Uterus (tissue), 4 donors: Measurements from ENCODE around the gene P3H4. TPM values are rescaled to one million over a fixed set of nuclear protein-coding genes. Genes with fewer than 3 reads are reported as not detected.
A peak's percentile ranks its signal among the peaks of the same experiment; 100 is the strongest.
"Not testable (repeated sequence)": the region's sequence is repeated elsewhere in the genome, so short reads cannot be mapped to it uniquely, and the experiment has no call there.

Source experiments
- DNase-seq, 2 donors: peaks; one replicate each; pipeline ENCODE4 v3.0.0-alpha.2; 2019 to 2020
- H3K27ac ChIP-seq, 2 donors: fragments of 200-600 bp; sonication (generic); 1 replicate in 1 of 2; 2 replicates in 1 of 2; pipeline ENCODE4 v1.5.1; 2016 to 2018
- H3K27me3 ChIP-seq, 2 donors: fragments of 200-600 bp; sonication (generic); one replicate each; pipeline ENCODE4 v1.5.1; 2018 to 2019; ENCODE audit warnings: control low read depth in 1 of 2
- H3K36me3 ChIP-seq, 2 donors: fragments of 200-600 bp; sonication (generic); one replicate each; pipeline ENCODE4 v1.5.1; 2019; ENCODE audit warnings: control low read depth in 1 of 2
- H3K4me1 ChIP-seq, 2 donors: fragments of 200-600 bp; sonication (generic); one replicate each; pipeline ENCODE4 v1.5.1; 2018 to 2019; ENCODE audit warnings: control low read depth in 1 of 2
- H3K4me3 ChIP-seq, 2 donors: fragments of 200-600 bp; sonication (generic); 1 replicate in 1 of 2; 2 replicates in 1 of 2; pipeline ENCODE4 v1.5.1; 2018 to 2019; ENCODE audit warnings: mild to moderate bottlenecking in 1 of 2
- H3K9me3 ChIP-seq, 2 donors: fragments of 200-600 bp; sonication (generic); one replicate each; pipeline ENCODE4 v1.5.1; 2019; ENCODE audit warnings: control low read depth in 1 of 2
- POLR2A ChIP-seq, 2 donors: fragments of 450-650 bp; IDR thresholded peaks; one replicate each; pipeline ENCODE4 v1.6.1; 2016; ENCODE audit warnings: antibody characterized with exemption in 2 of 2, mild to moderate bottlenecking in 1 of 2, moderate library complexity in 1 of 2
- intact Hi-C: fragments of 100-400 bp; cut with DNase I; formaldehyde crosslinking; loops from one replicate; pipeline ENCODE4 v1.15.1; 2023; ENCODE audit warnings: low total_unique reads
- total RNA-seq, 4 donors: library from RNA; depleted of rRNA in 3 of 4; stranded (reverse); fragments of >200 nt in 3 of 4; gene quantifications; one replicate each; pipeline versions ENCODE4 v1.1.0 to v1.2.4, GENCODE V29; 2014 to 2023
- TF ChIP-seq, protein P1 (sequence below), 4 experiments: fragments of 200-600 bp in 2 of 4; fragments of 450-650 bp in 2 of 4; sonication (generic) in 2 of 4; IDR thresholded peaks; one replicate each; pipeline ENCODE4 v1.5.1; 2016 to 2019; ENCODE audit warnings: antibody characterized with exemption in 4 of 4, mild to moderate bottlenecking in 2 of 4, moderate library complexity in 1 of 4
- donor health status: DM: yes; HTN: yes; CAD: no.

P3H4 gene
- total RNA-seq, 4 donors from 2014 or later, result 10.0 to 67.0 (median 35.1) TPM

DNA sequence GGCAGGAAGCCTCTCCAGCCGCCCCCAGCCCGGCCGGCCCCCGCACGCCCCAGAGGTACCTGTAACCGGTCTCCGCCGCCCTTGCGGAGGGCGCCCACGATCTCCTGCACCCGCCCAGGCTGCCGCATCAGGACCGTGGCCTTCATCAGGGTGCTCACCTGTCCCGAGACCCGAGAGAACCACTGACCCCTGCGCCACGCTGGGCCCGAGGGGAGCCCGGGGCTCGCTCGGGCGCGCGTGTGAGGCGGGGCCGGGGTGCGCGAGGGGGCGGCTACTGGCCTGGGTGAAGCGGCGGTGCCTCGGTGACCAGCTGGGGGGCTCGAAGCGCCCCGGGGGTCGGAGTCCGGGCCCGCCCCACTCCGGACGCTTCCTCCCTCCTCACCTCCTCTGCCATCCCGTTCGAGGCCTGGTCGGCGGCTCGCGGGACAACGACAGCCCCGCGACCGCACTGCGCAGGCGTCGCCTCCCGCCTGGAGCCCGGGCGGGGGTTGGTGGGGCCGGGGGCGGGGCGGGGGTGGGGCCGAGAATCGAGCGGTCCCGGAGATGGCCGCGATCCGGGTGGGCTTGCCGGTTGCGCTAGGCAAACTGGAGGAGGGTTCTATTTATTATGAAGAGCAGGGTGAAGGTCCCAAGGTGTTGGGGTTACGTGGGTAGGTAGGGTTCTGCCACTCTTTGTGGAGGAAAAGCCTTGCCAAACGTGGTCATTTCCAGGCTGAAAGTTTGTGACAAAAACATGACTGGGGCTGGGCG lies 24.2 kb upstream of the P3H4 start, which contains the start of gene NT5C3B:
Gene NT5C3B (minus strand): TSS at position 433 of the 750 bp plus-strand sequence. CDS start 39 bp downstream, at position 394.
- Histone ChIP-seq H3K4me1 (no peaks in the 10 kb centered on the region), H3K36me3 (no peaks in the 10 kb centered on the region), H3K27me3 (no peaks in the 10 kb centered on the region), H3K9me3 (no peaks in the 10 kb centered on the region), H3K27ac (peak within 1 kb of the TSS; percentile 84 to 87), H3K4me3 (peak within 1 kb of the TSS; percentile 70 to 79)
- peak; percentile 52 to 68 for DNase-seq
- TF ChIP-seq, protein P1, sequence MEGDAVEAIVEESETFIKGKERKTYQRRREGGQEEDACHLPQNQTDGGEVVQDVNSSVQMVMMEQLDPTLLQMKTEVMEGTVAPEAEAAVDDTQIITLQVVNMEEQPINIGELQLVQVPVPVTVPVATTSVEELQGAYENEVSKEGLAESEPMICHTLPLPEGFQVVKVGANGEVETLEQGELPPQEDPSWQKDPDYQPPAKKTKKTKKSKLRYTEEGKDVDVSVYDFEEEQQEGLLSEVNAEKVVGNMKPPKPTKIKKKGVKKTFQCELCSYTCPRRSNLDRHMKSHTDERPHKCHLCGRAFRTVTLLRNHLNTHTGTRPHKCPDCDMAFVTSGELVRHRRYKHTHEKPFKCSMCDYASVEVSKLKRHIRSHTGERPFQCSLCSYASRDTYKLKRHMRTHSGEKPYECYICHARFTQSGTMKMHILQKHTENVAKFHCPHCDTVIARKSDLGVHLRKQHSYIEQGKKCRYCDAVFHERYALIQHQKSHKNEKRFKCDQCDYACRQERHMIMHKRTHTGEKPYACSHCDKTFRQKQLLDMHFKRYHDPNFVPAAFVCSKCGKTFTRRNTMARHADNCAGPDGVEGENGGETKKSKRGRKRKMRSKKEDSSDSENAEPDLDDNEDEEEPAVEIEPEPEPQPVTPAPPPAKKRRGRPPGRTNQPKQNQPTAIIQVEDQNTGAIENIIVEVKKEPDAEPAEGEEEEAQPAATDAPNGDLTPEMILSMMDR (IDR thresholded peaks at IDR 0.05), result peak in 1 of 4 experiments; percentile 3
- peak in 1 of 2 donors; percentile 58 for TF ChIP-seq POLR2A (IDR thresholded peaks at IDR 0.05)
- intact Hi-C loops, result no loop called here

DNA sequence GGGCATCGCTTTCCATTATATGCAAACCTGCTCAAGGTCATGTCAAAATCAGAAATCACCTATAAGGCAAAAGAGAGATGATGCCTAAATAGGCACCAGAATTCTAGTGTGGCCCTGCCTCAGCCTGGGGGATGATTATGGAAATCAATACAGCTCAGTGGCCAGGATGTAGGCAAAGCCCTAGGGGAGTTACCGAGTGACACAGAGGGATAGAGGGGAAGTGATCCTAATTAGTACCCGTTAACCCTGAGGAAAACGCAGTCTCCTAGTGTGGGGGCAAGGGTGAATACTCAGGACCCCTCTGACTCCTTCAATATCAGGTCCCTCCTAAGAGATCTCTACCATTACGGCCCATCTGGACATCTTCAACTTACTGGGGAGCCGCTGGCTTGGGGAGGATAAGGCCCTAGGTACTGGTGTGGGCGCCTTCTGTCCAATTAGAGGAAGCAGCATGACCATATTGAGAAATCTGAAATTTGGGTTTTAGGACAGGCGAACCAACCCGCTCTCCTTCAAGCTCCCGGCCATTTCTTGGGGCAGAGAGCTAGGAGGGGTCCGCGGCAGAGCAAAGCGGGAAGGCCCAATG lies 23.6 kb upstream of the P3H4 start:
- no peaks in the 10 kb centered on the region for H3K36me3 ChIP-seq
- DNase-seq, result no peak
- H3K27me3 ChIP-seq, result no peaks in the 10 kb centered on the region
- H3K27ac ChIP-seq, result peak overlapping the region; percentile 84 to 87
- peak overlapping the region; percentile 70 to 79 for H3K4me3 ChIP-seq
- H3K4me1 ChIP-seq, result no peaks in the 10 kb centered on the region
- H3K9me3 ChIP-seq, result no peaks in the 10 kb centered on the region
- intact Hi-C loops, result no loop called here
- TF ChIP-seq, protein P1 (IDR thresholded peaks at IDR 0.05), result no peak
- no peak for TF ChIP-seq POLR2A (IDR thresholded peaks at IDR 0.05)

DNA sequence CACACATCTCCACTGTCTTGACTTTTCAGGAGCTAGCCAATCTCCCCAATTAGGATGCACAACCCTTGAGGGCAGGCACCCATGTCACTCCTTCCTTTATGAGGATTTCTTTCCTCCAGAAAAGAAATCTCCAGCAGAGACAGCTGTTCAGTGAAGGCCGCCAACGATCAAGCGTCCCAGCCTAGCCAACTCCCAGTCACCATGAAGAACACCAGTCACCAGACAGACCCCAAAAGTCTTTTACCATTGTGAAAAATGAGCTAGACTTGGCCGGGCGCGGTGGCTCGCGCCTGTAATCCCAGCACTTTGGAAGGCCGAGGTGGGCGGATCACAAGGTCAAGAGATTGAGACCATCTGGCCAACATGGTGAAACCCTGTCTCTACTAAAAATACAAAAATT lies 18.2 kb upstream of the P3H4 start:
- DNase-seq, result peak in 1 of 2 donors; percentile 2
- H3K36me3 ChIP-seq, H3K4me1 ChIP-seq, H3K4me3 ChIP-seq, H3K27me3 ChIP-seq, H3K27ac ChIP-seq, intact Hi-C loops, H3K9me3 ChIP-seq: not testable (repeated sequence)

DNA sequence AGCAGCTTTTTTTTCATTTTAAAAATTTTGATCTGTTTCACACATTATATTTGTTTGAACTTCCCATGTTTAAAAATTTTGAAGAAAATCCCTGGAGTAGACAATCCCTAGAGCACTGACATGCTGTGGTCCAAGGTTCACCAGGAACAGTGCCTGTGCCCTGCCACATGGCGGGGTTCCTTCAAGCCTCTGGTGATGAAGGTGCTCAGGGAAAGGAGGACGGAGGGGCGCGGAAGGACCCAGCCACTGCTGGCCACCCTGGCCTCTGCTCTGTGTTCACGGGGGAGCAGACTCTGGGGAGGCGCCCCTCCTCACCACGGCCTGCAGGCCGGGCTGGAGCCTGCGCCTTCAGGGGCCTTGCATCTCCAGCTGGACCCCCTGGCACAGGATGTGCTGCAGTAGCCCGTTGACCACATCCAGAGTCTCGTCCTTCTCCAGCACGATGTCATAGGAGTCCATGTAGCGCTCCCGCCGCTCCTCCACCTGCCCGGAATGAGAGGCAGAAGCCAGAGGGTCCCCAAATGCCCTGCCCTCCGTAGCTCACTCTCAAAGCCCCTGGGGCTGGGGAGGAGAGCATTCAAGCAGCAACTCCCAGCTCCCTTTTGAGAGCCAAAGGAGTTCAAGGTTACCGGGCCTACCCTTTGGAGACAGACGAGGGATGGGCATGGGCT lies 13.6 kb upstream of the P3H4 start:
- no peak for DNase-seq
- H3K36me3 ChIP-seq, result no peaks in the 10 kb centered on the region

DNA sequence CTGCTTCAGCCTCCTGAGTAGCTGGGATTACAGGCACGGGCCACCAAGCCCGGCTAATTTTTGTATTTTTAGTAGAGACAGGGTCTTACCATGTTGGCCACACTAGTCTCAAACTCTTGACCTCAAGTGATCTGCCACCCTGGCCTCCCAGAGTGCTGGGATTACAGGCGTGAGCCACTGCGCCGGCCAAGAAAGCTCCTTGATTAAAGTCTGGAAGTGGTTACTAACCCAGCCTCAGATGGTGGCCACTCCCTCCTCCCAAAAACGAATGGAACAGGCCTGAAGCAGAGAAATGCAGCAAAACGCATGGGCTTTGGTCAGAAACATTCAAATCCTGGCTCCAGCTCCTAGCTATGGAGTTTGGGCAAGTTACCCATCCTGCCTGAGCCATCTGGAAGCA lies 12.3 kb upstream of the P3H4 start:
- no peaks in the 10 kb centered on the region for H3K4me1 ChIP-seq
- no peak for DNase-seq
- TF ChIP-seq, protein P1 (IDR thresholded peaks at IDR 0.05), result no peak
- no peaks in the 10 kb centered on the region for H3K9me3 ChIP-seq
- H3K27ac ChIP-seq, result no peak overlapping the region
- intact Hi-C loops, result no loop called here
- H3K27me3 ChIP-seq, result no peaks in the 10 kb centered on the region
- H3K4me3 ChIP-seq, result no peak overlapping the region
- no peaks in the 10 kb centered on the region for H3K36me3 ChIP-seq

More for the DNA sequence above, 13.6 kb upstream of the P3H4 start:
- intact Hi-C loops, result no loop called here
- Histone ChIP-seq H3K27ac (no peak overlapping the region), H3K4me1 (no peaks in the 10 kb centered on the region), H3K9me3 (no peaks in the 10 kb centered on the region), H3K4me3 (no peak overlapping the region), H3K27me3 (no peaks in the 10 kb centered on the region)
- no peak for TF ChIP-seq POLR2A (IDR thresholded peaks at IDR 0.05)
- TF ChIP-seq, protein P1 (IDR thresholded peaks at IDR 0.05), result no peak
